AG08396 (cell line): ENCODE data around the gene IFT43.
A peak's percentile ranks its signal among the peaks of the same experiment; 100 is the strongest.

Experiments used
- DNase-seq: peaks from one replicate; pipeline ENCODE4 v3.0.0; 2012; ENCODE audit warnings: low spot score, mixed read lengths

Gene IFT43

DNA sequence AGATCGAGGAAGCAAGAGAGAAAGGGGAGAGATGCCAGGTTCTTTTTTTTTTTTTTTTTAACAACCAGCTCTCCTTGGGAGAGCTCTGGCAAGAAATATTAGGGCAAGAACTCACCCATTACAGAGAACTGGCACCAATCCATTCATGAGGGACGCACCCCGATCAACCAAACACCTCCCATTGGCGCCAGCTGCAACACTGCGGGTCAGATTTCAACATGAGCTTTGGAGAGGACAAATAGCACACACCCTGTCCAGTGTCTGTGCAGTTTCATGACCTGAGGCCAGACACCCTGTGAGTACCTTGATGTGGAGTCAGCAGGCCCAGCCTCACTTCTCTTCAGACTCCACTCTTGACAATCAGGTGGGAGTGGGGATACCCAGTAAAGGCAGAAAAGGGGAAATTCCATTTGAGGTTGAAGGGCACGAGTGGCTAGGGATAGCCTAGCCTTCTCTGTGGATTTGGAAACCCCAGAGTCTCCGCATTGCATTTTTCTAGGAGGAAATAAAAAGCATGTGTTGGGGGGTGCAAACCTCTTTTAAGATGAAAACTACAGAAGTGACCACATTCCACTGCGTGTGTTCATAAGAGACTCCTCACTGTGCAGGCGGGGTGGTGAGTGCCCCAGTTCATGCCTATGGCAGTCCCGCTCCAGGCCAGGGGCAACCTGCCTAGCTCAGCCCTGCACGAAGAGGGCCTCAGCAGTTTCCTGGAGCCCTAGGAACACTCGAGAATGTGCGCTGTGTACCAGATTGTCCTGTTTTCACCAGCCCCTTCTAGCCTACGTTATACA lies 123.7 kb downstream of the IFT43 start:
- DNase-seq = no peak

DNA sequence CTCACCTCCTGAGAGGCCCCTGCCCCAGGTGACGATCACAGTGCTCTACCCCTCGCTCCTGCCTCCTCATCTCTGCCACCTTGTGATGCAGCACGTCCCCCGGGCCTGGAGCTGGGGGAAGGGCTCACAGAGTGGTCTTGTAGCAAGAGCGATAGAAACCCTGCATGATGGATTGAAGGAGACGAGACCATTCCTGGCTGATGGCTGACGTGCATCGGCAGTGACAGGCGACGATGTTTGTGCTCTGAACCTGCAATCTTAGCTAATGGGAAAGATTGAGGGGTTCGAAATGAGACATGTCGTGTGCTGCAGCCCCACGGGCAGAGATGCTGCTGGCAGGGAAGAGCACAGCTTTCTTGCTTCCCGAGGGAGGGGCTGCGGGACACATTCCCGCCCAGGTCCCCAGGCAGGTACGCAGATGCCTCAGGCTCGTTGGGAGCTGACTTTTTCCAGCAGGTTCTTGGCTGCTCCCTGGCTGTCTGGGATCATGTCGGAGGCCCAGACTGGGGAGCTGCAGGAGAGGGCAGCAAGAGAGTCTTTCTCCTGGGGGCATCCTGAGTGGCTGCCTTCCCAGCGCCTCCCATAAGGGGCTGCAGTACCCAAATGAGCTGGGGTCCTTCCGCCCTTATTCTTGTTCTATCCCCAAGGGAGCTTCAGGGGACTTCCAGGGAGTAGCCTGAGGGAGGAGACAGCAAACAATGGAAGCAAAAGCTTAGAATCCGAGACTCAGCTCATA lies 127.5 kb downstream of the IFT43 start:
- DNase-seq = no peak

DNA sequence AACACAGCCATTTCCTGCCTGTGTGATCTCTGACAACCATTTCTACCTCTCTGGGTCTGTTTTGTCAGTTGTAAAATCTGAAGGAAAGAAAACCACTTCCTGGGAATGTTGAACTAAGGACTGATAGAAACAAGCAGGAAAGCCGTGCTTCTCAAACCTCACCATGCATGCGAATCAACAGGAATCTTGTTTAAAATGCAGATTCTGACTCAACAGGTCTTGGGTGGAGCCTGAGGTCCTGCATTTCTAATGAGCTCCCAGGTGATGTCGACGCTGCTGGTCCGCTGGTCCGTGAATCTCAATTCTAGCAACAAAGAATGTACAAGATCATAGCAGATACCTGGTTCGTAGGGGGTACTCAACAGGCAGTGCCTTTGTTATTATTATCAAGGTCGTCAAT lies 128.1 kb downstream of the IFT43 start:
- no peak for DNase-seq

DNA sequence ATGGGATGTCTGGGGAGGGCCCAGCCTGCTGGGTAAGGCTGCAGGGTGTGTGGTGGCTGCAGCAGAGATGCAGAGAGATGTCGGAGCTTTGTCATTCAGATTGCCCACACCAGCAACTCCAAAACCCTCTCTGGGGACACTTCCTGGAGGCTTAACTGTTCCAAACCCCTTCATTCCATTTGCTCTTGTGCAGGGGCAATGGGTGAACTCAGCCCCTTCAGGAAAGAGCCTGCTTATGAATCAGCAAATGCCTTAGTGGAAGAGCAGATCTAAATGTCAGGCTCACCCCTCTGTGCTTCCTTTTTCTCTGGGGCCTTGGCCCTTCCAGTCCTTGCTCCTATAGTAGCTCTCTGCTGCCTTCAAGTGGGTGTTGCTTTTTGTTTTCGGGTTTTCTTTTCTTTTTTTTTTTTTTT lies 129.5 kb downstream of the IFT43 start:
- DNase-seq = no peak

- DNase-seq = no peak
These were observed 132.4 kb downstream of the IFT43 start for GRCh38 chr14:76117789-76118484.

DNA sequence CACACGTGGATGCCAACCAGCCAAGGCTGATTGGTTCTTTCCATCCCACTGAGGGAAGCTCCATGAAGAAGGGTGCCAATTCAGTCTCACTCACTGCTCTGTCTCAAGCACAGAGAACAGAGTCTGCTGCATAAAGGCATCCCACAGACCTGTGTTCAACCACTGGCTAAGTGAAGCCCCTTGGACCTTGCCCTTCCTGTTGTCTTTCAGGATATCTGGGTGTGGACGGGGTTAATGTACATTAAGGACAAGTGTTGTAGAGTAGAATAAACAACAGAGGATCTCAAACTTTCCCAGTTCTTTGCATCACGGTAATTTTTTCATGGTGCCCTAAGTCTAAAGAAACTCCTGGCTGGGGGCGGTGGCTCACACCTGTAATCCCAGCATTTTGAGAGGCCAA lies 133.0 kb downstream of the IFT43 start:
- no peak for DNase-seq

DNA sequence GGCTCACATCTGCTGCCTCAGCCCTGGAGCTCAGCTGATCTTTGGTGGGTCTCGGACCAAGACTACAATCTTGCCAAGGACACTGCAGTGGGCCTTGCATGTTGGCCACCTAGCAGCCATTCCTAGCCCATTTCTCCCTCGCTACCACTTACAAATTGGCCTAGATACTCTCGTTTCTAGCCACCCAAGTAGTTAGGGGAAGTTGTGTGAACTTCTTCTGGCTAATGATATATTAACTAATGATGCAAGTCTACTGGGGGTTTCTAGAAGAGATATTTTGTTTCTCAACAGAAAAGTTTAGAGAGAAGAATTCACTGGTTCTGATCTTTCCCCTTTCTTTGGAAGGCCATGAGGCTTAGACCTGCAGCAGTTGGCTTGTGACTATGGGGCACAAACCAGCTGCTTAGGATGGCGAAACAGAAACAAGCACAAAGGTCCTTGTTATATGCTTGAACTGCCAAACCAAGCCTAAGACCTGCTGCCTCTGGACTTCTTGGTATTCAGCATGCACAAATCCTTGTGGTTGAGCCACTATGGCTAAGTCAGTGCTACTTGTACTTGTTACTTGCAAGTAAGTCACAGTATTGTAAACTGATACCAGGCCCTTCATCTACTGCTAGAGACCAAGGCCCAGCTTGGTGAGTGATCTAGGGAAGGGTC lies 135.7 kb downstream of the IFT43 start:
- DNase-seq = no peak

GRCh38 chr14:76123426-76124225 lies 138.1 kb downstream of the IFT43 start:
- DNase-seq = no peak

GRCh38 chr14:76125511-76125910 lies 139.9 kb downstream of the IFT43 start:
- no peak for DNase-seq

DNA sequence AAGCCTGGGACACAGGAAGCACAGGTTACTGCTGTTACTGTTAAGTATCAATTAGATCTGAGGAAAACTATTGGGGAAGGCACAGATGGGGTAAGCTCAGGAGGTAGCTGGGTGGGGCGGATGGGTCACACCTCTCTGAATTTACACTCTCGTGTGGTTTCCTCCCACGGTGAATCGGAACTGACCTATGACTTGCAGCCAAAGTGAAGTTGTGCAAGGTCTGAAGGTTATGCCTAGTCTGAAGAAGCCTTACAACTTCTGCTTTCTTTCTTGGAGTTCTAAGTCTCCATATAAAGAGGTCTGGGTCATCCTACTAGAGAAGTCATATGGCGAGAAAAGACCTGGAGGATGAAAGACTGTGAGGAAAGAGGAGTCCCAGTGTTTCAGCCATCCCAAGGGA lies 140.5 kb downstream of the IFT43 start:
- DNase-seq = no peak

DNA sequence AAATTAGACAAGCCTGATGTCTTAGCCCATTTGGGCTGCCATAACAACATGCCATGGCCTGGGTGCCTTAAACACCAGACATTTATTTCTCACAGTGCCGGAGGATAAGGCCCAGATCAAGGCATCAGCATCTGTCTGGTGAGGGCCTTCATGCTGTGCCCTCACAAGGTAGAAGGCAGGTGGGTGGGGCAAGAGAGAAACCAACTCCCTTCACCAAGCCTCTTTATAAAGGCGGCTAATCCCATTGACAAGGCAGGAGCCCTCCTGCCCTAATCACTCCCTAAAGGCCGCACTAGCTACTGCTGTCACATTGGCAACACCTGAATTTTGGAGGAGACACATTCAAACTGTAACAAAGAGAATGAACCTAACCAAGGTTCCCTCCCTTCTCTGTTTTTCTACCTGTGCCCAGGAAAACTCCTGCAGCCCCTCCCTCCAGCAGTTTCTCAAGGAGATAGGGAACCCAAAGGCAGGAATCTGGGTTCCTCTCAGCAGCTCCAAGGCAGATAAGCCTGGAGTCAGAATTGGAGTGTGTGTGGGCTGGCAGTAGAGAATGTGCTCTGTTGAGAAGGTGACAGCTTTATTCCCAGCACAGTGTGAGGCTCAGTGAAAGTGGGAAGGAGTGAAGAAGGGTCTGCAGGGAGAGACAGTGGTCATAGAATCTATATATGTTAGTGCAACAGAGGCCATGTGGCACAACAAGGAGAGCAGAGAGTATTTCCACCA lies 144.5 kb downstream of the IFT43 start:
- no peak for DNase-seq

DNA sequence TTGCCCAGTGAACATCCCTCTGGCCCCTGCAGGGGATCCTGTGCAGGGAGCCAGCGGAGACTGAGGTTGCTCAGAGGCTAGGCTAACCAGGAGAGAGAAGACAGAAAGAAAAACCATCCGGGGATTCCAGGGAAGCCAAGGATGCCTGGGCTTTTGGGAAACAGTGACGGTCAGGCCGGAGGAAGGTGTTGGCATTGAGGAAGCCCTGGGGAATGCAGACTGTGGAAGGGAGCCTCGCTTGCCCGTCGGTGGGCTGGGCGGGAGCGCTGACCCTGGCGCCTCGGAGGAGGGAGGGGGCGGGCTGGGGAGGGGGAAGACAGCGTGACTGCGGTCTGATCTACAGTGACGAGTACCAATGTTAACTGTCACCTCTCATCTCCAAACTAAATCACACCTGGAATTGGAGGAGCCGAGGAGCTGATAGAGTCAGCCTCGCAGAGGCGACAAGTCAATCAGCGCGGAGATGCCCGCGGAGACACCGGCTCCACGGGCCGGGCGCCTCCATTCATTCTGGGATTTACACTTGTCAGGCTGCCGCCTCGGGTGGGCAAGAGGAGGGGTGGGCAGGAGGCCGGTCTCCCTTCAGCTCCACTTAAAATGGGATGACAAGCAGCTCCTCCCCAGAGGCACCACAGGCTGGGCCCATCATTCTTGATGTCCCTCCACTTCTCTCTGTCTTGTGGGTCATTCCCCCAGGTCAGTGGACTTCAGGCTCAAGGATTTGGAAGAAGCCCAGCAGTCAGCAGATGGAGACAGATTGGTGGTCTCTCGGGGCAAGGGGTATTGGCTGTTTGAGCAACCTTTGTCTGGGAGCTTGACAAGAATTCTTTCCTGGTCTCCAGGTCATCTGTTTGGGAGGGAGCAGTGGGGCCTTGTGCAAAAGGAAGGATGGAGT lies 145.8 kb downstream of the IFT43 start:
- no peak for DNase-seq

DNA sequence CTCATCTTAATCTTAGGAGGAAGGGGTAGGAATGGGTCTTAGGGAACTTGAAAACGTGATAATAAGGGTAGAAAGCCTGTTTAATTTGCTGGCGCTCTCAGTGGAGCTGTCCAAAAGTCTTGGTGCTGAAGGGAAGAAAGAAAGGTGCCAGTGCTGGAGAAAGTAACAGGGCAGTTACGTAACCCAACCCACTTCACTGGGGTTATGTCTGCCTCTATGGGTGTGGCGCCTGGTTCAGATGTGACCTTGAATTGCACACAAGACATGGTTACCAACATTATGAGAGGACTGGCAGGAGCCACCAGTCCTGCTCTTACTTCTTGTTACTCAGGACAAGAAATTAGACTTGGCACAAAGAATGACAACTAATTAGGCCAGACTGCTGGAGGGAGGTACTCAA lies 147.5 kb downstream of the IFT43 start:
- peak; percentile 67 for DNase-seq
